DOHH2 (cell line): ENCODE results near the gene CDKN1B.
A peak's percentile ranks its signal among the peaks of the same experiment; 100 is the strongest.

Experiments used
- H3F3A ChIP-seq: fragments of 200-600 bp; sonication (generic), shearing (Covaris generic); 2 replicates; pipeline ENCODE4 v1.6.0; 2016; ENCODE audit warnings: antibody characterized with exemption, mild to moderate bottlenecking; ENCODE audit not compliant: control insufficient read depth, insufficient read depth
- H3K27ac ChIP-seq: fragments of 200-600 bp; sonication (generic); 2 replicates; pipeline ENCODE4 v1.5.1; 2014; ENCODE audit warnings: low read depth, mild to moderate bottlenecking, low read length, moderate library complexity
- H3K27me3 ChIP-seq: fragments of 200-600 bp; sonication (generic); 2 replicates; pipeline ENCODE4 v1.6.1; 2014; ENCODE audit warnings: mild to moderate bottlenecking, low read length, mixed read lengths; ENCODE audit not compliant: control insufficient read depth
- H3K36me3 ChIP-seq: fragments of 200-600 bp; sonication (generic); 2 replicates; pipeline ENCODE4 v1.6.1; 2014; ENCODE audit warnings: mild to moderate bottlenecking, low read length, moderate library complexity, mixed read lengths; ENCODE audit not compliant: control insufficient read depth
- H3K4me1 ChIP-seq: fragments of 200-600 bp; sonication (generic); 2 replicates; pipeline ENCODE4 v1.6.1; 2014; ENCODE audit warnings: mild to moderate bottlenecking, low read length, mixed read lengths; ENCODE audit not compliant: control insufficient read depth
- H3K4me2 ChIP-seq: fragments of 200-600 bp; sonication (generic); 2 replicates; pipeline ENCODE4 v1.6.0; 2014; ENCODE audit warnings: mild to moderate bottlenecking, low read length, moderate library complexity
- H3K4me3 ChIP-seq: fragments of 200-600 bp; sonication (generic); 2 replicates; pipeline ENCODE4 v1.5.1; 2014; ENCODE audit warnings: mild to moderate bottlenecking, low read length, mixed read lengths
- H3K79me2 ChIP-seq: fragments of 200-600 bp; sonication (generic); 2 replicates; pipeline ENCODE4 v1.6.1; 2014; ENCODE audit warnings: mild to moderate bottlenecking, low read length, mixed read lengths; ENCODE audit not compliant: control insufficient read depth
- H3K9me2 ChIP-seq: fragments of 200-600 bp; sonication (generic); replicated peaks from 2 replicates; pipeline ENCODE4 v1.6.1; 2014; ENCODE audit warnings: mild to moderate bottlenecking, low read length, mixed read lengths; ENCODE audit not compliant: control insufficient read depth
- H3K9me3 ChIP-seq: fragments of 200-600 bp; sonication (generic); 2 replicates; pipeline ENCODE4 v1.6.1; 2014; ENCODE audit warnings: antibody characterized with exemption, low read length, mixed read lengths; ENCODE audit not compliant: control insufficient read depth, insufficient read depth
- H4K20me1 ChIP-seq: fragments of 200-600 bp; sonication (generic); 2 replicates; pipeline ENCODE4 v1.6.0; 2014; ENCODE audit warnings: low read depth, mild to moderate bottlenecking, antibody characterized with exemption, low read length, moderate library complexity; ENCODE audit not compliant: control insufficient read depth, insufficient read depth
- CTCF ChIP-seq: fragments of 200-600 bp; sonication (generic); IDR thresholded peaks from one replicate; pipeline ENCODE4 v1.5.1; 2014; ENCODE audit warnings: antibody characterized with exemption, mild to moderate bottlenecking, low read depth, low read length; ENCODE audit not compliant: poor library complexity, severe bottlenecking
- EZH2phosphoT487 ChIP-seq: fragments of 200-600 bp; sonication (generic); IDR thresholded peaks from 2 replicates; pipeline ENCODE4 v1.6.1; 2017; ENCODE audit warnings: borderline replicate concordance, mild to moderate bottlenecking, antibody characterized with exemption, low read length, moderate library complexity, mixed read lengths

CDKN1B gene

GRCh38 chr12:12718853-12719252 is 1.7 kb downstream of the CDKN1B start:
- Histone ChIP-seq H3K27ac (peak overlapping the region; percentile 97), H3K9me2 (no peaks in the 10 kb centered on the region), H4K20me1 (0 out of 2 replicates have a peak, but pooled peaks cover 1% of the 10 kb centered on the region), H3K9me3 (no peaks in the 10 kb centered on the region), H3K4me3 (peak overlapping the region; percentile 96), H3K27me3 (no peaks in the 10 kb centered on the region; the same call in 1 of the 2 replicates), H3F3A (peaks cover 56% of the 10 kb centered on the region), H3K36me3 (peaks cover 59% of the 10 kb centered on the region), H3K79me2 (peaks cover 67% of the 10 kb centered on the region), H3K4me2 (peak overlapping the region; percentile 96), H3K4me1 (peaks cover 75% of the 10 kb centered on the region)
- TF ChIP-seq EZH2phosphoT487 (no peak), CTCF (no peak)

- Histone ChIP-seq H3K27ac (peak overlapping the region; percentile 97), H3F3A (peaks cover 52% of the 10 kb centered on the region), H3K9me2 (no peaks in the 10 kb centered on the region), H3K9me3 (no peaks in the 10 kb centered on the region), H3K36me3 (peaks cover 61% of the 10 kb centered on the region), H3K4me2 (peak overlapping the region; percentile 96), H3K4me3 (peak overlapping the region; percentile 96), H3K27me3 (no peaks in the 10 kb centered on the region), H3K79me2 (peaks cover 74% of the 10 kb centered on the region), H4K20me1 (no peaks in the 10 kb centered on the region), H3K4me1 (peaks cover 69% of the 10 kb centered on the region)
- TF ChIP-seq EZH2phosphoT487 (no peak), CTCF (no peak)
These were observed 2.3 kb downstream of the CDKN1B start for GRCh38 chr12:12719496-12719895.

GRCh38 chr12:12720052-12720451 is 2.9 kb downstream of the CDKN1B start:
- no peak for TF ChIP-seq CTCF
- no peak for TF ChIP-seq EZH2phosphoT487
- peaks cover 63% of the 10 kb centered on the region for H3K36me3 ChIP-seq
- H3K9me2 ChIP-seq = no peaks in the 10 kb centered on the region
- peak overlapping the region; percentile 97 for H3K27ac ChIP-seq
- H3K4me3 ChIP-seq = peak overlapping the region; percentile 96
- H4K20me1 ChIP-seq = no peaks in the 10 kb centered on the region
- H3K4me1 ChIP-seq = peaks cover 64% of the 10 kb centered on the region
- H3K79me2 ChIP-seq = peaks cover 74% of the 10 kb centered on the region
- H3F3A ChIP-seq = peaks cover 46% of the 10 kb centered on the region
- no peaks in the 10 kb centered on the region for H3K27me3 ChIP-seq
- H3K9me3 ChIP-seq = no peaks in the 10 kb centered on the region
- H3K4me2 ChIP-seq = peak overlapping the region; percentile 96
